Measurements from ENCODE around the gene ZNF236.

Gene ZNF236

GRCh38 chr18:76857476-76857875 is 35.1 kb downstream of the ZNF236 start:
- no peak for DNase-seq (ENCODE audit: low read depth, low spot score)
- H3K27me3 ChIP-seq (ENCODE audit: control insufficient read depth, insufficient read depth, low read length): no peaks in the 10 kb centered on the region
- no CpG with 5 or more reads among the region's 4 CpGs for WGBS (ENCODE audit: insufficient coverage, insufficient read length)
- H3K4me3 ChIP-seq (ENCODE audit: low read length): no peak overlapping the region
- H3K27ac ChIP-seq (ENCODE audit: low read length): no peak overlapping the region
- H3K36me3 ChIP-seq (ENCODE audit: control insufficient read depth, insufficient read depth, low read length): no peaks in the 10 kb centered on the region
- no peaks in the 10 kb centered on the region for H3K4me1 ChIP-seq (ENCODE audit: control insufficient read depth, insufficient read depth, low read length)
- no peaks in the 10 kb centered on the region for H3K9me3 ChIP-seq (ENCODE audit: control insufficient read depth, insufficient read depth, low read length)

- no CpG with 5 or more reads among the region's 14 CpGs for WGBS (ENCODE audit: insufficient coverage, insufficient read length)
- DNase-seq (ENCODE audit: low read depth, low spot score): no peak
- Histone ChIP-seq H3K4me1 (ENCODE audit: control insufficient read depth, insufficient read depth, low read length) (no peaks in the 10 kb centered on the region), H3K36me3 (ENCODE audit: control insufficient read depth, insufficient read depth, low read length) (no peaks in the 10 kb centered on the region), H3K27ac (ENCODE audit: low read length) (no peak overlapping the region), H3K27me3 (ENCODE audit: control insufficient read depth, insufficient read depth, low read length) (no peaks in the 10 kb centered on the region), H3K4me3 (ENCODE audit: low read length) (no peak overlapping the region), H3K9me3 (ENCODE audit: control insufficient read depth, insufficient read depth, low read length) (no peaks in the 10 kb centered on the region)
Observed at GRCh38 chr18:76859474-76860339, 37.4 kb downstream of the ZNF236 start.

DNA sequence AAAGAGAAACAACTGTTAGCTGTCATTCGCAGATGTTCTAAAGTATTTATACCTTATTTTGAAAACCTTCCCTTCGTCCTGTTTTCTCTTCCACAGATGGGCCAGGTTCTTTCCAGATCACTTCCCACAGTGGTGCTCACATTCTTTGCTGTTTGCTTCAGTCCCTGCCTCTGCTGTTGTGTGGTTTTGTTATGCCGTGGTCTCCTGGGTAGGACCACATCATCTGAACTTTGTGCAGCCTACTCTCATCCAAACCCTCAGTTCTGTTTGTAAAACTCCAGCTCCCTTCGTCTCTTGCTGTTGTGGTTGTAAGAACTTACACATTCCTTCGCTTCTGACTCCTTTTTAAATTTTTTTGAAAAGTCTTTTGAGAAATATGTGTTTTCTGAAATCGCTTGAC is 38.1 kb downstream of the ZNF236 start:
- H3K27ac ChIP-seq (ENCODE audit: low read length): no peak overlapping the region
- DNase-seq (ENCODE audit: low read depth, low spot score): no peak
- no peaks in the 10 kb centered on the region for H3K4me1 ChIP-seq (ENCODE audit: control insufficient read depth, insufficient read depth, low read length)
- no peaks in the 10 kb centered on the region for H3K36me3 ChIP-seq (ENCODE audit: control insufficient read depth, insufficient read depth, low read length)
- H3K9me3 ChIP-seq (ENCODE audit: control insufficient read depth, insufficient read depth, low read length): no peaks in the 10 kb centered on the region
- H3K4me3 ChIP-seq (ENCODE audit: low read length): no peak overlapping the region
- no peaks in the 10 kb centered on the region for H3K27me3 ChIP-seq (ENCODE audit: control insufficient read depth, insufficient read depth, low read length)
- no CpG with 5 or more reads among the region's 6 CpGs for WGBS (ENCODE audit: insufficient coverage, insufficient read length)

DNA sequence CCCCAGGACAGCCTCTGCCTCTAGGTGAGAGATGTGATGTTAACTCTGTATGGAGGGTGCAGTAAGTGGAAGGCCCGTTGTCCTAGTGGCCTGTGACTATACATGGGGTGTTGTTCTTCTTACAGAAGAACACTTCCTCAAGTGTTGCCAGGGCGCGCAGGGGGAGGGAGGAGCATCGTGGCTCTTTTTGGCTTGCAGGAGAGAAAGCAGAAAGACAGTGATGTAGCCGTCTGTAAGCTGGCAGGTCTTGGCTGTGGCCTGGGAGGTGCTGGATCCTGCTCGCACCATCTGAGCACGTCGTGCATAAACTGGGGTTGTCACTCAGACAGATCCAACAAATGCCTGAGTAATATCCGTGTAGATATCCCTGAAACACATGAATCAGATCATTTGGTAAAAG is 44.3 kb downstream of the ZNF236 start:
- WGBS (ENCODE audit: insufficient coverage, insufficient read length): no CpG with 5 or more reads among the region's 9 CpGs
- H3K4me1 ChIP-seq (ENCODE audit: control insufficient read depth, insufficient read depth, low read length): no peaks in the 10 kb centered on the region
- no peak overlapping the region for H3K4me3 ChIP-seq (ENCODE audit: low read length)
- peaks cover 5% of the 10 kb centered on the region; the same call in 1 of the 2 replicates for H3K36me3 ChIP-seq (ENCODE audit: control insufficient read depth, insufficient read depth, low read length)
- H3K27ac ChIP-seq (ENCODE audit: low read length): no peak overlapping the region
- DNase-seq (ENCODE audit: low read depth, low spot score): no peak
- no peaks in the 10 kb centered on the region for H3K9me3 ChIP-seq (ENCODE audit: control insufficient read depth, insufficient read depth, low read length)
- H3K27me3 ChIP-seq (ENCODE audit: control insufficient read depth, insufficient read depth, low read length): no peaks in the 10 kb centered on the region

GRCh38 chr18:76873311-76873710 is 51.0 kb downstream of the ZNF236 start:
- Histone ChIP-seq H3K27me3 (ENCODE audit: control insufficient read depth, insufficient read depth, low read length) (no peaks in the 10 kb centered on the region), H3K36me3 (ENCODE audit: control insufficient read depth, insufficient read depth, low read length) (peaks cover 9% of the 10 kb centered on the region; the same call in 1 of the 2 replicates), H3K9me3 (ENCODE audit: control insufficient read depth, insufficient read depth, low read length) (no peaks in the 10 kb centered on the region), H3K4me3 (ENCODE audit: low read length) (no peak overlapping the region), H3K27ac (ENCODE audit: low read length) (no peak overlapping the region), H3K4me1 (ENCODE audit: control insufficient read depth, insufficient read depth, low read length) (no peaks in the 10 kb centered on the region)
- WGBS (ENCODE audit: insufficient coverage, insufficient read length): no CpG with 5 or more reads among the region's 6 CpGs
- DNase-seq (ENCODE audit: low read depth, low spot score): no peak

- no peaks in the 10 kb centered on the region for H3K4me1 ChIP-seq (ENCODE audit: control insufficient read depth, insufficient read depth, low read length)
- H3K27ac ChIP-seq (ENCODE audit: low read length): no peak overlapping the region
- H3K9me3 ChIP-seq (ENCODE audit: control insufficient read depth, insufficient read depth, low read length): no peaks in the 10 kb centered on the region
- peaks cover 6% of the 10 kb centered on the region; the same call in 1 of the 2 replicates for H3K36me3 ChIP-seq (ENCODE audit: control insufficient read depth, insufficient read depth, low read length)
- no peak overlapping the region for H3K4me3 ChIP-seq (ENCODE audit: low read length)
- WGBS (ENCODE audit: insufficient coverage, insufficient read length): no CpG with 5 or more reads among the region's 17 CpGs
- H3K27me3 ChIP-seq (ENCODE audit: control insufficient read depth, insufficient read depth, low read length): no peaks in the 10 kb centered on the region
- DNase-seq (ENCODE audit: low read depth, low spot score): no peak
Observed at GRCh38 chr18:76873713-76874112, 51.4 kb downstream of the ZNF236 start.

GRCh38 chr18:76874642-76875389 is 52.5 kb downstream of the ZNF236 start:
- no peaks in the 10 kb centered on the region for H3K9me3 ChIP-seq (ENCODE audit: control insufficient read depth, insufficient read depth, low read length)
- no peak overlapping the region for H3K4me3 ChIP-seq (ENCODE audit: low read length)
- H3K27me3 ChIP-seq (ENCODE audit: control insufficient read depth, insufficient read depth, low read length): no peaks in the 10 kb centered on the region
- H3K4me1 ChIP-seq (ENCODE audit: control insufficient read depth, insufficient read depth, low read length): no peaks in the 10 kb centered on the region
- H3K27ac ChIP-seq (ENCODE audit: low read length): no peak overlapping the region
- no CpG with 5 or more reads among the region's 13 CpGs for WGBS (ENCODE audit: insufficient coverage, insufficient read length)
- peak; percentile 5 for DNase-seq (ENCODE audit: low read depth, low spot score)
- 0 out of 2 replicates have a peak, but pooled peaks cover 4% of the 10 kb centered on the region for H3K36me3 ChIP-seq (ENCODE audit: control insufficient read depth, insufficient read depth, low read length)

DNA sequence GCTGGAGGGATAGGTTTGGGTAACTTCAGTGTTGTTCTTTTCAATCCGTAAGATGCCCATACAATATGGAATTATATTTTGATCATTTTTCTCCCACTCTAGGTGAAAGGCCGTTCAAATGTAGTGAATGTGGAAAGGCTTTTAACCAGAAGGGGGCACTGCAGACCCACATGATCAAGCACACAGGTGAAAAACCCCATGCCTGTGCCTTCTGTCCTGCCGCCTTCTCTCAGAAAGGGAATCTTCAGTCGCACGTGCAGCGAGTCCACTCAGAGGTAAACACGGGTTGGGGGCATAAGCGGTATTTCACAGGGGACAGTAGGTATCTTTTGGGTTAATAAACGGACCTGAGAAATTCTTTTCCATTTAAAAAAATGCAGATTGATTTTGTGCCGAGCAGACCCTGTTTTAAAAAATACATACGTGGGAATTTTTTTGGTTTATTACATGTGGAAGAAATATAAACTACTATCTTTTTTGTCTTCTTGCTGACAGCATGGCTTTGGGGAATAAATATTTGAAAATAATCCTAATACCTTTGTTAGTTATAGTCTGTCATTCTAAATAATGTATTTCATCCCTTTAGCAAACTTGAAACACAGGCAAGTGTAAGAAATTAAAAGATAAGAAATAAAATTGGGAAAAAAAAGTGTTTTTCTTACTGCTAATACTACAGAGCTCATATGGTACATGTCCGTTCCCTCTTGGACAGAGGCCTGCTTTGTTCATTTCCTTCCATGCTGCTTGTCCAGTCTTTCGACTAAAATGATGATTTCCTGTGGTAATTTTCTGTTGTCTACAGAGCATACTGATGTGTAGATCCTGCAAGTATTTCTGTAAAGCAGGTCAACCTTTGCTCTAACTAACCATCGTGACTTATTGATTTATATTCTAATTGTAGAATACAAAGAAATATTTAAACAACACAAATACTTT is 53.3 kb downstream of the ZNF236 start:
- Histone ChIP-seq H3K9me3 (ENCODE audit: control insufficient read depth, insufficient read depth, low read length) (no peaks in the 10 kb centered on the region), H3K27ac (ENCODE audit: low read length) (no peak overlapping the region), H3K4me1 (ENCODE audit: control insufficient read depth, insufficient read depth, low read length) (no peaks in the 10 kb centered on the region; the same call in 1 of the 2 replicates), H3K27me3 (ENCODE audit: control insufficient read depth, insufficient read depth, low read length) (no peaks in the 10 kb centered on the region), H3K4me3 (ENCODE audit: low read length) (no peak overlapping the region), H3K36me3 (ENCODE audit: control insufficient read depth, insufficient read depth, low read length) (peaks cover 6% of the 10 kb centered on the region; the same call in 1 of the 2 replicates)
- whole genome bisulfite sequencing (ENCODE audit: insufficient coverage, insufficient read length): no CpG with 5 or more reads among the region's 14 CpGs
- DNase-seq (ENCODE audit: low read depth, low spot score): peak; percentile 54

DNA sequence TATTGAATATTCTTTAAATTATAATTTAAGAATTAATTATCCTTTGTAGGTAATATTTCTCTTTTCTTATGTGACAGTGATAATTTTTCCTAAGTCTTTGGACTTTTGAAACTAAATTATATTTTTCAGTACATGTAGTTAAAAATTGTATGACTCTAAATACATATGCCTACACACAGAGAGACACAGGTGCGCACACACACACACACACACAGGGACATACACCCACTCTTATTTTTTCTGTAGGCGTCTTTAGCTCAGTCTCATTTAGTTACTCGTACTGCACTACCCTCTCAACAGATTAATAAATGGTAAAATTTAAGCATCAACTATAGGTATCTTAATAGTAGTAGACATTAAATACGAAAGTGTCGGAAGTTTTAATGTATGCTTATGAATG is 56.1 kb downstream of the ZNF236 start:
- no CpG with 5 or more reads among the region's 5 CpGs for WGBS (ENCODE audit: insufficient coverage, insufficient read length)
- peaks cover 8% of the 10 kb centered on the region; the same call in 1 of the 2 replicates for H3K36me3 ChIP-seq (ENCODE audit: control insufficient read depth, insufficient read depth, low read length)
- no peaks in the 10 kb centered on the region for H3K9me3 ChIP-seq (ENCODE audit: control insufficient read depth, insufficient read depth, low read length)
- H3K4me1 ChIP-seq (ENCODE audit: control insufficient read depth, insufficient read depth, low read length): no peaks in the 10 kb centered on the region; the same call in 1 of the 2 replicates
- DNase-seq (ENCODE audit: low read depth, low spot score): no peak
- no peak overlapping the region for H3K27ac ChIP-seq (ENCODE audit: low read length)
- no peak overlapping the region for H3K4me3 ChIP-seq (ENCODE audit: low read length)
- no peaks in the 10 kb centered on the region for H3K27me3 ChIP-seq (ENCODE audit: control insufficient read depth, insufficient read depth, low read length)

DNA sequence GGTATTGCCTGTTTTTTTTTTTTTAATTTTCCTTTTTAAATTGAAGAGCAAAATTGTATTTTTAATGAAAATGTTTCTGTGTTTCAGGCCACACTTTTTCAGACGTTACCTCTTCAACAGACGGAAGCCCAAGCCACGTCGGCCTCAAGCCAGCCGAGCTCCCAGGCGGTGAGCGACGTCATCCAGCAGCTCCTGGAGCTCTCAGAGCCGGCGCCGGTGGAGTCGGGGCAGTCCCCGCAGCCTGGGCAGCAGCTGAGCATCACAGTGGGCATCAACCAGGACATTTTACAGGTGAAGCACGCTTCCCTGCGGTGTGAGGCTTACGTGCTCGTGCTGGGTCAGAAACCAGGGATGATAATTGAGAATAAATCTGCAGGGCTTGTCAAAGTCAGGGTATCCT is 57.7 kb downstream of the ZNF236 start:
- Histone ChIP-seq H3K4me3 (ENCODE audit: low read length) (no peak overlapping the region), H3K27ac (ENCODE audit: low read length) (no peak overlapping the region), H3K36me3 (ENCODE audit: control insufficient read depth, insufficient read depth, low read length) (peaks cover 5% of the 10 kb centered on the region; the same call in 1 of the 2 replicates), H3K4me1 (ENCODE audit: control insufficient read depth, insufficient read depth, low read length) (no peaks in the 10 kb centered on the region; the same call in 1 of the 2 replicates), H3K9me3 (ENCODE audit: control insufficient read depth, insufficient read depth, low read length) (no peaks in the 10 kb centered on the region), H3K27me3 (ENCODE audit: control insufficient read depth, insufficient read depth, low read length) (no peaks in the 10 kb centered on the region)
- WGBS (ENCODE audit: insufficient coverage, insufficient read length): no CpG with 5 or more reads among the region's 17 CpGs
- DNase-seq (ENCODE audit: low read depth, low spot score): no peak

Data from iPS DF 6.9 (cell line).